DMS153 (cell line): Measurements from ENCODE around the gene IFI27L1.
A peak's percentile ranks its signal among the peaks of the same experiment; 100 is the strongest.

Source experiments
- DNase-seq: peaks from one replicate; lab custom pipeline; 2025; lab: John Stamatoyannopoulos, UW

The IFI27L1 gene, protein sequence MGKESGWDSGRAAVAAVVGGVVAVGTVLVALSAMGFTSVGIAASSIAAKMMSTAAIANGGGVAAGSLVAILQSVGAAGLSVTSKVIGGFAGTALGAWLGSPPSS

DNA sequence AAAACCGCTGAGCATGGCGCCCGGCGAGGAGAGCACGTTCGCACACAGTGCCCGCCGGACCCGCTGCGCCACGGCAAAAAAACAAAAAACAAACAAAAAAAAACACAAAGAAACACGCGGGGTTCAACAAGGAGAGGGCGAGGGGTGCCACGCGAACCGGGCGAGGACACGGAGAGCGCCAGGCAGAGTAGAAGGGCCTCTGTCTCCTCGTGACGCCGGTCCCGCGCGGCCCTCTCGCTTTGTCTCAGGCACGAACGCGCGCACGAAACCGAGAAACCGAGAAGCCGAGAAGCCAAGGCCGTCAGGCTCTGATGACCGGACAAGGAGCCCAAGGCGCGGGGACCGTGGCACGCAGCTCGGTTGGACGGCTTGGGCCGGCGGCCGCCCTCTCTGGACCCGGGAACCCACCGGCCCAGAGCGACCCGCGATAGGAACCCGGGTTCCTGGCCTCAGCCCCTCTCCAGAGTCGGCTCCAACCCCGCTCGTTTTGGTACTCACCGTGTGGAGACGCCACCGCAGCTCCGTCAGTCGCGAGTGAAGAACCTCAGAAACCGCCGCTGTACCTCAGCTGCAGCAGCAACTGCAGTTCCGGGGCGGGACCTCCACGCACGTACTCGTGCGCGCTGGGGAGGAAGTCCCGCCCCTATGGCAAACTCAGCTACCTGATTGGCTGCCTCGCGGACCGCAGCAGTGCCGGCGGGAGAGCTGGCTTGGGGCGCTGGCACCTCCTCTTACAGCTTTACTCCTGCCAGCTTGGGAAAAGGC is at the start of gene IFI27L1, which contains the start of gene DDX24:
IFI27L1 (plus strand) TSS at position 690 of the 765 bp plus-strand sequence. CDS start 15,628 bp downstream, outside the sequence.
DDX24 (minus strand) TSS at position 582 of the 765 bp plus-strand sequence. CDS start 1,460 bp downstream, outside the sequence.
- DNase-seq, result peak; percentile 88

DNA sequence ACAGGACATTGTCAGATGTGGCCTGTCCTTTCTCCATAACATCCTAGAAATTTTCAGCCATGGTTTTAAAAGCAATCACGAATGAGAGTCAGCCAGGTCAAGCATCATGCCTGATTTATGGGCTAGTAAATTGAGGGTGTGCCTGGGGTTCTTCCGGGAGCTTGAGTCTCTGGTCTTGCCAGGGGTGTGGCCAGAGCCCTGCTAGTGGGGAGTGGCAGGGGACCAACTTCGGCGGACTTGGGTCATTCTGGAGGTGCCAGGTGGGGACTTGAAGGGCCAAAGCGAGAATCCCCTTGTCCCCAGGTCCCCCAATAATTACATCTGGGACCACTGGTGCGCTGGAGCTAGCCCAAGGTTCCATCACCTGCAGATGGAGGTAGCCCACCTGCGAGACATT is 49.2 kb upstream of the IFI27L1 start:
- no peak for DNase-seq

DNA sequence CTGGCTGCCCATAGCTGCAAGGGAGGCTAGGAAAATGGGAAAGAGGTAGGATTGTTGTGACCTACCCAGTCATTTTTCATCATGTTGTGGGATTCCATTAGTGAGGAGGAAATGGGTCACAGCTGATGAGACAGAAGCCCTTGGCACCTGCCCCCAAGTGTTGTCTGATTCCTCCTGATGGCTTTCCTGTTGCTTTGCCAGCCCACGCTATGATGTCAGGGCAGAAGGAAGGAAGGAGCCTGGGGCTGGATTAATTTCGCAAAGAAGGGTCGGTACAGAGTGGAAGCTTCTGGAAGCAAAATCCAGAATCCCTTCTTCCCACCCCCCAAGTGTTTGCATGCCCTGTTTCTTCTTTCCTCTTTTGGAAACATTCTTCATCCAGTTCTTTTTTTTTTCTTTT is 46.2 kb upstream of the IFI27L1 start:
- DNase-seq, result no peak

DNA sequence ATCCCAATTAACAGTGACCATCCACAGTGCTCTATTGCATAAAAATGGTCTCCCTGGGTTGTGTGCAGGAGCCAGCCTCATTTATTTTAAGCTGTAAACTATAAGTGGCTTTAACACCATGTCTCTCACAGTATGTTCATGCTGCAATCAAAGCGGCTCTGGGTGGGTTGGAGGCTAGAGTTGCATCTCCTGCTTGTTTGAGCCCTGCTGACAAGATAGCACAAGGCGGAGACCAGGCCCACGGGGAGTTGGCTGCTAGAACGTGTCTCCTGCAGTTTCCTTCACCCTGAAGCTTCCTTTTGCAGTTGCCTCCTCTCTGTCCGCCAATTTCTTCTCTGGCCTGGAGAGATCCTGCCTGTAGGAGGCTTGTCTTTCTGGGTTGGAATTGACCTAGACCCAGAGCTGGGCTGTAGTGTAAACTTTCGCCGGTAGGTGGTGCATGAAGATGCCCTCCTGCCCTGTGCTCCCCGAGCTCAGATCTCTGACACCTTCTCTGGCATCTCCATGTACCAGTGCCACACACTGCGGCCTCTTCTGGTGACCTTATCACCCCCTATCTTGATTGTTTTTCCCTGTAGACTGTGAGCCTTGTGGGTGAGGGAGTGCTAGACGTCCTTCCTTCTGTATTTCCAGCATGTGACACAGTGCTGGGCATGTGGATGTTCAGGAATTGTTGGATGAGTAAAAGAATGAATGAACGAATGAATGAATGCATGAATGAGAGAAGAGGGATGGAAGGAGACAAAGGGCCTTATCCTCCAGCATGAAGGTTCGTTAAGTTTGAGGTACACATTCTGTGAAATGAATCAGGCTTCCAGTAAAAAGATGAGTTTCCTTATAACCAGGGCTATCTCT is 44.6 kb upstream of the IFI27L1 start:
- peak; percentile 52 for DNase-seq

DNA sequence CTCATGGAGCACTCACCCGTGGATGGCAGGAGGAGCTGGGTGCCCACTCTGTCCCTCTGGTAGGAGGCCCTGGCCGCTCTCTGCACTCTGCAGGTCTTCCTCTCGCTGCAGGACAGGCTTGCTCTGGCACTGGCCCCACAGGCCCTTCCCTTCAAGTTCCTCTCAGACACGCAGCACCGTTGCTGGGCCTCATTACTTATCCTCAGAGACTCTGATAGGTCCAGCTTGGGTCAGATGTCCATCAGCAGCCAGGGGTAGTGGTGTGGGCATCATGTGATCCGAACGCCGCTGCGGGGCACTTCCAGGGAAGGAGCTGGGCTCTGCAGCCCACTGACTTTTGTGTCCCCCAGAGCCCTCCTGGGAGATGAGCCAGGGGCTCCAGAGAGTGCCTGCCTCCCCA is 43.2 kb upstream of the IFI27L1 start:
- no peak for DNase-seq

DNA sequence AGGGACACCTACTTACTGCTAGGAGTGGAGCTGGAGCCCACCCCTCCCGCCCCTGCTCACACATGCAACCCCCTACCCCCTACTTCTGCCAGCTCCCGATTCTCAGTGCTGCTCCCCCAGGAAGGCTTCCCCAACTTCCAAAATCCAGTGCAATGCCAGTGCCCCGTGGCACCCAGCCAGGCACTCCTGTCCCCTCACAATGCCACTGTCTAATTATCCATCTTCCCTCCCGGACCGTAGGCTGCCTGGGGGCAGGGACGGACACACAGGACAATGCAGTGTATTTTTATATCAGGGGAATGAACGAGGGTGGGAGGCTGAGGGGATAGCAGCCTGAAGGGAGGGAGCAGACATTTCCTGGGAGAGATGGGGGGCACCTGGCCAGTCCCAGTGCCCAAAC is 42.6 kb upstream of the IFI27L1 start:
- no peak for DNase-seq

DNA sequence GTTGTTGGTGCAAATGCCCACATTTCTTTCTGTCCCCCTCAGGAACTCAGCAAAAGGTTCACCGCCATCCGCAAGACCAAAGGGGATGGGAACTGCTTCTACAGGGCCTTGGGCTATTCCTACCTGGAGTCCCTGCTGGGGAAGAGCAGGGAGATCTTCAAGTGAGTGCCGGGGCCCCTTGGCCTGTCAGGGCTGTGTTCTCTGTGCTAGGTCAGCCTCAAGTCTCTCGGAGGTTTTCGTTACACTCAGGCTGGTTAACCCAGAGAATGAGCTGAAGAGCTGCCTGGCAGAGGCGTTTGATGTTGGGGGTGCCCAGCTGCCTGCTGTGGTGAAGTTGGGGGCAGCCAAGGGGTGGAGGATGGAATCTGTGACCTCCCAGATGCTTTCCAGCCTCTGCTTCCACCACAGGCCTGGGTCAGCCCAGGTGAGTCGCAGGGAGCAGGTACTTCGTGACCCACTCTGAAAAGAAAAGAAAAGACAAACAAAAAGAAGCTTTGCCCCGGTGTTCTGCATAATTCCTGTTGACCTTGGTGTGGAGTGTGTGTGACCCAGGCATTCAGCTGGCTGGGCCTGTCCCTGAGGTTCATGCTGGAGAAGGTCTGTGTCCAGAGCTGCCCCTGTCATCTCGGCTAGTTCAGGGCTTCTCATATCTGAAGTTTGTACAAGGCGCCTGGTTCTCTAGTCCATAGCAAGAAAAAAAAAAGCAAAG is 42.0 kb upstream of the IFI27L1 start:
- no peak for DNase-seq

DNA sequence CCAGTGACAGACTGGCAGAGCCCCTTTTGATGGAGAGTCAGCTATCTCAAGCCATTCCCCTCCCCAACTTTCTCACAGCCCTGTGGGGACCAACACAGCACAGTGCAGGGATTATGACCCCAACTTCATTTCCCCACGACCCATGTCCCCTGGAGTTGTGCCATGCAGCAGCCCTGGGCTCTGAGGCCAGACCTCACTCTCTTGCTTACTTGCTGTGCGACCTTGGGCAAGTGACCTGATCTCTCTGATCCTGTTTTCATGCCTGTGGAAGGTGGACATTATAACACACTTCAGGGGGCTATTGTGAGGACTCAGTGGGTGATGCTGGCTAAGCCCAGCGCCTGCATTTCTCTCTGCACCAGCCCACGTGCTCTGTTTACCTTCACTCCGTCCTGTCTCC is 40.9 kb upstream of the IFI27L1 start:
- no peak for DNase-seq

DNA sequence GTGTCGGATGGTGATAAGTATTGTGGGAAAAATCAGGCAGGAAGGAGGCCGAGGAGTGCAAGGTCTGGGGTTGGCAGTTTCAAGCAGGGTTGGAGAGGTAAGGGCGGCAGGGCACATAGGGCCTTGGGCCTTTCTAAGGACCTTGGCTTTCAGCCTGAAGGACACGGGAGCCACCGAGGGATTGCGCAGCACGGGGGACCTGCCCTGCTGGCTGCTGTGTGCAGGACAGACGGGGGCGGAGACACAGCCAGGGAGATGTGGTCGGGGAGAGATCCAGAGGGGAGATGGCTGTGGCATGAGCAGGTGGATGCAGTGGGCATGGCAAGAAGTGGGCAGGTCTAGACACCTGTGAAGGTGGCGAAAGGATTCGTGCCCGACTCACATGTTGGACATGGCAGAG is 40.3 kb upstream of the IFI27L1 start:
- no peak for DNase-seq

DNA sequence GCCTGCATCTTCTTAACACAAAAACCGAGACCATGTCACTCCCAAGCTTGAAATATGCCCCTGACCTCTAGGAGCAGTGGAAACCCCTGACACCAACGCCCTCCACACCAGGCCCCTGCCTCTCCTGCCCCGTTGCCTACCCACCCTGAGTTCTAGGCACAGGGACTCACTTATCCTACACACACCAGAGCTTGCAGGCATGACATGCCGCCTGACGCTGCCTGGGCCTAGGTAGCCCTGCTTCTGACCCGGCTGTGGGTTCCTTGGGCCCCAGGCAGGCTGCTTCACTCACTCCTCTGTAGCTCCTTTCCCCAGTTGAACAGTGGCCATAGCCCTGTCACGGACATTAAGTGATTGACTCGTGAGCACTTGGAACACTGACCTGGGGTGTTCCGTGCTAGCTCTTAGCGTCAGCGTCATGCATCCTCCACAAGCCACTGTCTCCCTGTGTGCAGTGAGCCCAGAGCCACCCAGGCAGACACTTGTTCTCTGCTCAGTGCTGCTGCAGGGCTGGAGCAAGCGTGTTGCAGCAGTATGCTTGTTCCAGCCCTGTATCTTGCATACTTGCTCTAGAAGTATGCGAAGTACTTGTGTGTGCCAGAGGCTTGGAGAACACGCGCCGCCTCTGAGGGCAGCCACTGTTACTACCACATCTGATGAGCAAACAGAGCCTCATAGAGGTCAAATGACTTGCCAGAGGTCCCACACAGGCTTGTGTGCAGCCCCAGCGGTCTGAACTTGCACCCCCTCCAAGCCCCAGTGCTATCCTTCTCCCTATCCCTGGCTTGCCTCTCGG is 39.4 kb upstream of the IFI27L1 start:
- DNase-seq, result no peak

DNA sequence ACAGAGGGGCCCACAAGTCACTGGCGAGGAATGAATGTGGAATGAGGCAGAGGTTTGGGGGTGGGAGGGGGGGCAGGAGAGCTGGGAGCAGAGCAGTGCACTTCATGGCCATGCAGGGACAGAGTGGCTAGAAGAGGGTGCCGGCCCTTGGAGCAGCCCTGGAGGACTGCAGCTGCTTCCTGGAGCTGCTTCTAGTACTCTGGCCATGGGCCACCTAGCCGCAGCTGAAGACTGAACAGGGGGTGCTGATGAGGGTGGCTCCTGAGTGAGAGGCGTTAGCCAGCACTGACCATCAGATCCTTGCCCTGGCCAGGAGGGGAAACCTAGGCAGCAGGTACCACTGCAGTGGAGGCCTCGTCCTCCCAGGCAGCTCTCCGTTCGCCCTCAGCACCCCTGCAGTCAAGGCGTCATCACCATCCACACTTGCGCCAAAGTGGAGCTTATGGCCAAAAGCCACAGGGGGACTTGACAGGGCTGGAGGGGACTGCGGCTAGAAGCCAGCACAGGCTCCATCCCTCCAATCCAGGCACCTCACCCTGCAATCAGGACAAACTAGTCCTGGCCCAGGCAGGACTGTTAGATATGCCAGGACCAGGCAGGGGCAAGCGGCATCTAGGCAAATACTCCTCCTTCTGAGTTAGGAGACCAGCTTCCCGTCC is 38.5 kb upstream of the IFI27L1 start:
- no peak for DNase-seq

DNA sequence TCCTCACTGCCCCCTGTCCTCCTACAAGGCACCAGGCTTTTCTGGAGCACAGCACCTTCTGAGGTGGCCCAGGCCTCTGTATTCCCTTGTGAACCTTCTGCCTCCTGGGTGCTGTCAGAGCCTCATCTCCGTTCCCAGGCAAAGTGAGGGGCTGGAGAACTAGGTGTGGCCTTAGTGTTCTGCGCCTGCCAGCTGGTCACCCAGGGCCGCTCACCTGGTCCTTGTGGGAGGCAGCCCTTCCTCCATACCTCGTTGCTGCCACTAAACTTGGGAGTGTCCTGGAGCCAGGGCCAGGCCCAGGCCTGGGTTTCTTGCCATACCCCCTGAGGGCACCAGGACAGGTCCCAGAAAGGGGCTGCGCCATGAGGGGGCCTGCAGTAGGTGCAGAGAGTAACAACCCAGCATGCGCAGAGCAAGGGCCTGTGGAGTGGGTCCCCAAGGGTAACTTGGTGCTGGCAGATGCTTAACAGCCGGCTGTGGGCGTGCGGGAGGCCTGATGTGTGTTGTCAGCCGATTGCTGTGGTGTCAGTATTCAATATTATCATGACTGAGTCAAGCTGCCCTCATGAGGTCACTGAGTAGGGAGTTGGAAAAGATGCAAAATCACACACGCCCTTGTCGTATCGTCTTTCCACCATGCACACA is 37.9 kb upstream of the IFI27L1 start:
- no peak for DNase-seq

DNA sequence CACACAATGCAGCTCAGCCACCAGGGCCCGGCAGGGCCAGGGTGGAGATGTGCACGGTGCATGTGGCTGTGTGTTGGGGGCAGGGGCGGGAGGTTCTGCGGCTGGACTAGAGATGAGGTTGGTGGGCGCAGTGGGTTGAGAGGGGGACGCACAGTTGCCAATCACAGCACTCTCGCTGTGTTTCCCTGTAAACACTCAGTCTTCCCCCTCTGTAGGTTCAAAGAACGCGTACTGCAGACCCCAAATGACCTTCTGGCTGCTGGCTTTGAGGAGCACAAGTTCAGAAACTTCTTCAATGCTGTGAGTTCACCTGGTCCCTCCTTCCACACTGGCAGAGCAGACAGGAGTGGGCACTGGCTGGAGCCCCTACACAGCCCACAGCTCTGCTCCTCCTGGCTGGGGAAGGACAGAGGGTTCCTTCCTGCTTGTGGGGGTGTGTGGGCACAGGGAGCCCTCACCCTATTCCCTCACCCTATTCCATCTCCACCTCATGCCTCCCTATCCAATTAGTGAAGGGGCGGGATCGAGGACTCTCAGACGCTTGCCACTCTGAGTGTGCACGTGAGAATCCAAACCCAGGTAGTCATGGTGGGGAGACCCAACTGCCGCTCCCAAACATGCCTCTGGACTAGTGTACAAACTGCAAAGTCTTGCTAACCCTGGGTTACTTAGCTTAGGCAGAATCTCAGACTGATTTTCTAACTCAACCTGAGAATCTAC is 37.2 kb upstream of the IFI27L1 start:
- no peak for DNase-seq

DNA sequence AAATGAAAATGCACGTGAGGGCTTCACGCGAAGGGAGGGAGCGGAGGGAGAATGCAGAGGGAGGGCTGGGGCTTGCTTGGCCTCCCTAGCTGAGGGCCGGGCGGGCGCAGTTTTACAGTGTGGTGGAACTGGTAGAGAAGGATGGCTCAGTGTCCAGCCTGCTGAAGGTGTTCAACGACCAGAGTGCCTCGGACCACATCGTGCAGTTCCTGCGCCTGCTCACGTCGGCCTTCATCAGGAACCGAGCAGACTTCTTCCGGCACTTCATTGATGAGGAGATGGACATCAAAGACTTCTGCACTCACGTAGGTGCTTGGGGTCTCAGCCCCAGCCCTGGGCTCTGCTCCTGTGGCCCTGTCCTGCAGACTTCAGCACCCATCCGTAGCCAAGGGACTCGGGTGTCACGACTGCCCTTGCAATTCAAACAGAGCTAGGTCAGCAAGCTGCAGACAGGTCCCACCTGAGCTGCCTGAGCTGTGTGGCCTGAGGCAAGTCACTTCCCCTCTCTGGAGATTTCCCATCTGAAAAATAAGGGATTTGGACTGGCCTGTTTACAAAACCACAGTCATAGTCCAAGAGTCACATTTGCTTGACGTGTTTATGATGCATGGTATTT is 36.5 kb upstream of the IFI27L1 start:
- DNase-seq, result no peak

DNA sequence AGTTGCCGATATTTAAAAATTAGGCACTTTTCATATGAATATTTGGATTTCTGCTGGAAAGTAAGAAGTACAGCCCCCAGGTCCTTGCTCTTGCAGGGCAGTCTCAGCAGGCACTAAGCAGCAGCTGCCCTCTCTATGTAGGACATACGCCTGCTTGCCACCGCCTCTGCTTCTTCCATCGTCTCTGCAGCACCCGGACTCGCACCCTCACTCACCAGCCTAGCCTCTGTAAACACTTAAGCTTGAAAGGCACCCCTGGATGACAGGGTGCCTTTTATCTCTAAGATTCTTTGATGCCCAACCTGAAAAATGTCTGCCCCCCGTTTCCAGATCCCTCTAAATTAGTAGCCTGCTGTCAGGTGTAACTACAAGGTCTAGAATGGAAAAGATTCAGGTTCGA is 36.0 kb upstream of the IFI27L1 start:
- no peak for DNase-seq

DNA sequence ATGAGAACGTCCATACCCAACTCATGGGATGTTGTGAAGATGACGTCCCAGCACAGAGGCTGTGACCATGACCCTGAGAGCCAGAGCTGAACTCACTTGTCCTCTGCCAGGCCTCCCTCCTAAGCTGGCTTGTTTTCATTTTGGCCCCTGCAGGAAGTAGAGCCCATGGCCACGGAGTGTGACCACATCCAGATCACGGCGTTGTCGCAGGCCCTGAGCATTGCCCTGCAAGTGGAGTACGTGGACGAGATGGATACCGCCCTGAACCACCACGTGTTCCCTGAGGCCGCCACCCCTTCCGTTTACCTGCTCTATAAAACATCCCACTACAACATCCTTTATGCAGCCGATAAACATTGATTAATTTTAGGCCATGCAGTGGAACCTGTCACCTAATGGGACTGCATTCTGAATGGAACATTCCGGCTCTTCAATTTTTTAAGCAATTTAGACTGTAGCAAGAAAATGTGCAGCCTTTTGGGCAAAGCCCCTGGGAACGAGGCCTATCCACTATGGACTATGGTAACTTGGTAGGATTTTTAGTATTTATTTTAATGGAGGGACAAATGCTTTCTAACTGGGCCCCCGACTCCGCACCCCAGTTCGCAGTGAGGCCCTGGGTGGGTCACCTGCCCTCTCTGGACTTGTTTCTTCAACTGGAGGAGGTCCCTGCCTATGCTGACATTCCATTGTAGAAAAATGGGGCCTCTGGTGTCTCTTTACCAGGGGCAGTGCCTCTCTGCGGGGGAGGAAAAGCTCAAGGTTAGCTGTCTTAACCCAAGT is 35.4 kb upstream of the IFI27L1 start:
- DNase-seq, result no peak

DNA sequence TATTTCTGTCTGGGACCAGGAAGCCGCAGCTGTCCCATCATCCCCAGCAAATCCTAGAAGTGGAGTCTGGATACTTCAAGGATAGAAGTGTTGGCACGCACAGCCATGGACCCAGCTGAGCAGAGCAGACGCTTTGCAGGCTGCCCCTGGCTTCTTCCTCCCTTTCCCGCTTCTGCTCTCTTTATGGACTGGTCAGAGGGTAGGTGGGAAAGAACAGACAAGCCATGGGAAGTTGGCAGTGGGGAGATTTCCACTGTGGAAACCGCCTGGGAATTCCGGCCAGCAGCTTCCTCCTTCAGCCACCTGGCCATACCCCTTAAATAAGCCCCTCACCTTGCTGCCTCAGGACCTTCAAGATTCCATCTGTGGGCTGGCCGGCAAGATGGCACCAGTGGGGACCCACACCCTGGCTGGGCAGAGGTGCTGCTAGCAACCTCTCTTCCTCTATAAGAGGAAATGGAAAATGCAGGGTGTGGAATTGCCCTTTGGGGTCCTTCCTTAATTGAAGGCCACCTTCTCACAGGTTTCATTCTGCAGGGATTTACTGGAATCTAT is 34.3 kb upstream of the IFI27L1 start:
- no peak for DNase-seq

DNA sequence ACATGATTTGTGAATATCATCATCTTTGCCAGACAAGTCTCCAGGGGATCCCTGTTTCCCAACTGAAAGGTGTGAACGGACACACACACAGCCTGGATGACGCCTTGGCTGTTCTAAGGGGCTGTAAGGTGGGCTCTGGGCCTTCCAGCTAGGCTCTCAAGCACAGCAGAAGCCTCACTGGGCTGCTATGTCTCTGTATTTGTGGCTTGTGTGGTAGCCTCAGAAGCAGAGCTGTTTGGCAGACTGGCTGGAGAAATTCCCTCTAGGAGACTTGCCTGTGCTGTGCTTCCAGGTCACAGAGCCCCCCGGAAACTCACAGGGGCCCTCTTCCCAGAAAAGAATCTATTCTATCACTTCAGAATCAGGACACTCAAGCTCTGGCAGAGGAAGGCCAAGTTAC is 33.5 kb upstream of the IFI27L1 start:
- DNase-seq, result no peak
